ENCODE data around the gene PEDS1.
"Not testable (repeated sequence)": the region's sequence is repeated elsewhere in the genome, so short reads cannot be mapped to it uniquely, and the experiment has no call there.

Gene PEDS1

DNA sequence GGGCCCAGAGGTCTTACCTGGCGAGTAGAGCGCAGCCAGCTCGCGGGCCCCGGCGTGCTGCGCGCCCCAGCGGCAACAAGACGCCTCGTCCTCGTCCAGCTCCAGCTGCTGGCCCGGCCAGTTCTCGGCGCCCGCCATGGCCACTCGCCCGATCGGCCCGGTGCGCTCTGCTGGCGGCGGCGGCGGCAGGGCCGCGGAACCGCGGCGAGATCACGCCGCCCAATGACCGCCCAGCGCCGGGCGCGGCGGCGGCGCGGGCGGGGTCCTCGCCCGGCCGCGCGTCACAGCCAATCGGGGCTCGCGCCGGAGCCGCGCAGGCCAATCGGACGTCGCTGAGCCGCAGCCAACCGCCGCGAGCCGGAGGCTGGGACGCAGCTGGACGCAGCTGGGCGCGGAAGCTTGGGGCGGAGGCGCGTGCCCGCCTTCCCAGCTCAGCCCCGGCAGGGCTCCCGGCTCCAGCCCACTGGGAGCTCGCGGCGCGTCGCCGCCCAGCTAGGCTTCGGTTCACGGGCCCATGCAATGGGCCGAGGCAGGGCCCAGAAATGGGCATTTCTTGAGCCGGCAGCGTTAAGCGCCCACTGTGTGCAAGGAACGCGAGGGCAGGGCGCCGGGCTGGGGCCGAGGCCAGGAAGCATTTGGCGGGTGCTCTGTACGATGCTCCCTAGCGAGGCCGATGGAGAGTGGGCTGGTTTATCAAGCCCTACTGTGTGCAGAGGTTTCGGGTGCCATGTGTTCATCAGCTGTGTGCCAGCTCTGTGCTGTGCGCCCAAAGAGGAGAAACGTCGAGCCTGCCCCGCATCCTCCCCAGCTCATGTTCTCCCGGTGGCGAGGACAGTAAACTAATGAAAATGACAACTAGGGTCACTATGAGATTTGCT is at the start of gene PEDS1:
Gene PEDS1 (minus strand): TSS at position 224 of the 878 bp plus-strand sequence. CDS start 86 bp downstream, at position 138.
- Histone ChIP-seq H2AFZ (ENCODE audit: low read depth, low read length) (peak within 1 kb of the TSS; percentile 41), H3K4me3 (ENCODE audit: low read length) (peak within 1 kb of the TSS; percentile 71), H3K4me1 (ENCODE audit: insufficient read depth, low read length) (peaks cover 20% of the 10 kb centered on the region), H3K36me3 (ENCODE audit: insufficient read depth, low read length) (peaks cover 8% of the 10 kb centered on the region), H3K27me3 (ENCODE audit: insufficient read depth, low read length) (no peaks in the 10 kb centered on the region), H3K9me3 (ENCODE audit: low read length) (no peaks in the 10 kb centered on the region)

DNA sequence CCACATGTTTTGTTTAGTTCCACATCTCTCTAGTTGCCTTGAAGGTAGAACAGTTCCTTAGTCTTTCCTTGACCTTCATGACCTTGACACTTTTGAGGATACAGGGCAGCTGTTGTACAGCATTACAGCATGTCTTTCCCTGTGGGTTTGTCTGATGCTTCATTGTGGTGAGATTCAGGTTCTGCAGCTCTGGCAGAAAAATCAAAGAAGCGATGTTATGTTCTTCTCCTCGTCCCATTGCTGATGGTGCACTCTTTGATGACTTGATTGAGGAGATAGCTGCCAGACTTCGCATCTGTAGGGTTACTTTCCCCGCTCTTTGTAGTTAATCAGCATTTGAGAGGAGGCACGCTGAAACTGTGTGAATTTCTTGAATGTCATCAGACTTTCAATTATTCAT is 49.2 kb upstream of the PEDS1 start:
- Histone ChIP-seq H3K27me3 (ENCODE audit: insufficient read depth, low read length) (no peaks in the 10 kb centered on the region), H3K36me3 (ENCODE audit: insufficient read depth, low read length) (no peaks in the 10 kb centered on the region), H3K4me3 (ENCODE audit: low read length) (no peak overlapping the region), H3K9me3 (ENCODE audit: low read length) (peaks cover 4% of the 10 kb centered on the region), H3K4me1 (ENCODE audit: insufficient read depth, low read length) (peaks cover 2% of the 10 kb centered on the region), H2AFZ (ENCODE audit: low read depth, low read length) (no peak overlapping the region)

- H3K36me3 ChIP-seq (ENCODE audit: insufficient read depth, low read length); H3K27me3 ChIP-seq (ENCODE audit: insufficient read depth, low read length); H3K9me3 ChIP-seq (ENCODE audit: low read length); H2AFZ ChIP-seq (ENCODE audit: low read depth, low read length); H3K4me3 ChIP-seq (ENCODE audit: low read length); H3K4me1 ChIP-seq (ENCODE audit: insufficient read depth, low read length): not testable (repeated sequence)
Measured at GRCh38 chr20:50201710-50202109, 48.2 kb upstream of the PEDS1 start.

DNA sequence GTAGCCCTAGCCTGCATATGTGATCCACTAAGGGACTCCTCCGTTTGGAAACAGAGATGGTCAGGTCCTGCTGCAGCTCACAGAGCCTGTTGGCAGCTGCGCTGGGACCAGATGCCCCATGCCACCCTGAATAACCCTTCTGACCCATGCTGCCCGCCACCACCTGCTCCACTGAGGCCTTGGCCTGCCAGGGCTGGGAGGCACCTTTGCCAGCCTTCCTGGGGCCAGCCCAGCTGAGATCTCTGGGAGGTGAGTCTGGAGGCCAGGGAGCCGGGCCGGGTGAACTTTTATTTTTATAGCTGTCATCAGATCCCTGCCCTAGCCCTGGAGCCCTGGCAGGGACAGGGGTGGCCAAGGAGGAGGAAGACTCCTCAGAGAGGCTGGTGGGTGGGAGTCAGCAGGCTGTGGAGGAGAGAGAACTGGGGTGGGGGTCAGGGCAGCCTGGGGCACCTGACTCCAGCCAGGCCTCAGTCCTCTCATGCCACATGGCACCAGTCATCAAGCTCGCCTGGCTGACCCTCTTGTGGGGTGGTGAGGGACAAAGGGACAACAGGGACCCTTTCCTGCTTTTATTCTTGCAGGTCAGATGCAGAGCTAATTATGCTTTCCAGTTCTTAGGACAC is 47.1 kb upstream of the PEDS1 start:
- Histone ChIP-seq H3K27me3 (ENCODE audit: insufficient read depth, low read length) (no peaks in the 10 kb centered on the region), H2AFZ (ENCODE audit: low read depth, low read length) (no peak overlapping the region), H3K4me1 (ENCODE audit: insufficient read depth, low read length) (peaks cover 2% of the 10 kb centered on the region), H3K9me3 (ENCODE audit: low read length) (peaks cover 4% of the 10 kb centered on the region), H3K4me3 (ENCODE audit: low read length) (no peak overlapping the region), H3K36me3 (ENCODE audit: insufficient read depth, low read length) (no peaks in the 10 kb centered on the region)

DNA sequence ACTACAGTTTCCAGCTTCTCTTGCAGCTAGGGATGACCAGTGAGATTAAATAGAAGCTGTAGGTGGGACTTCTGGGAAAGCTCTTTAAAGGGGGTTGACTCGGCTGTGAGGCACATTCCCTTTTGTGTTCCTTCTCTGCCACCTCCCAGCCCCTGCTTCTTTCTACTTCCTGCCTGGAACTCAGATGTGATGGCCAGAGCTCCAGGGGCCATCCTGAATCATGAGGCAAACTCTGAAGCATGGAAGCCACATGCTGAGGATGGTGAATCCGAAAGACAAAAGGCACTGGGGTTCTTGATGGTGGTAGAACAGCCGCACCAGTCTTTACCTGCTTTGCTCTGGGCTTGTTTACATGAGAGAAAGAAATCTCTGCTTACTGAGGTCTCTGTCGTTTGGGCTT is 46.2 kb upstream of the PEDS1 start:
- Histone ChIP-seq H2AFZ (ENCODE audit: low read depth, low read length) (no peak overlapping the region), H3K4me3 (ENCODE audit: low read length) (no peak overlapping the region), H3K9me3 (ENCODE audit: low read length) (peaks cover 4% of the 10 kb centered on the region), H3K36me3 (ENCODE audit: insufficient read depth, low read length) (no peaks in the 10 kb centered on the region), H3K4me1 (ENCODE audit: insufficient read depth, low read length) (peaks cover 2% of the 10 kb centered on the region), H3K27me3 (ENCODE audit: insufficient read depth, low read length) (no peaks in the 10 kb centered on the region)

DNA sequence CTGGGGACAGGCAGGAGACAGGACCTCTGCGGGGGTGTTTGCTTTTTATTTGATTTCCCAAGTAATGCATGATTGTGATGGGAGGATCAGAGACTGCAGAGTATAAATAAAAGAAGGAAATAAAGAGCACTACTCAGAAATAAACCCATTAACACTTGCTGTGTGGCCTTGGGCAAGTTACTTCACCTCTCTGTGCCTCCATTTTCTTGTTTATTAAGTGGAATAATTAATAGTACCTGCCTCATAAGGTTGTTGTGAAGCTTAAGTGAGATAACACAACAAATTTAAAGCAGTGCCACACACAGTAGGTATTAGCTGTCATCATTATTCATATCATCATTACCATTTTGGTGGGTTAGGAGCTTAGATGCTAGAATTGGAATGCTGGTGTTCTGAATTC is 45.2 kb upstream of the PEDS1 start:
- Histone ChIP-seq H3K9me3 (ENCODE audit: low read length) (no peaks in the 10 kb centered on the region), H2AFZ (ENCODE audit: low read depth, low read length) (no peak overlapping the region), H3K36me3 (ENCODE audit: insufficient read depth, low read length) (no peaks in the 10 kb centered on the region), H3K4me3 (ENCODE audit: low read length) (no peak overlapping the region), H3K27me3 (ENCODE audit: insufficient read depth, low read length) (no peaks in the 10 kb centered on the region), H3K4me1 (ENCODE audit: insufficient read depth, low read length) (peaks cover 2% of the 10 kb centered on the region)

DNA sequence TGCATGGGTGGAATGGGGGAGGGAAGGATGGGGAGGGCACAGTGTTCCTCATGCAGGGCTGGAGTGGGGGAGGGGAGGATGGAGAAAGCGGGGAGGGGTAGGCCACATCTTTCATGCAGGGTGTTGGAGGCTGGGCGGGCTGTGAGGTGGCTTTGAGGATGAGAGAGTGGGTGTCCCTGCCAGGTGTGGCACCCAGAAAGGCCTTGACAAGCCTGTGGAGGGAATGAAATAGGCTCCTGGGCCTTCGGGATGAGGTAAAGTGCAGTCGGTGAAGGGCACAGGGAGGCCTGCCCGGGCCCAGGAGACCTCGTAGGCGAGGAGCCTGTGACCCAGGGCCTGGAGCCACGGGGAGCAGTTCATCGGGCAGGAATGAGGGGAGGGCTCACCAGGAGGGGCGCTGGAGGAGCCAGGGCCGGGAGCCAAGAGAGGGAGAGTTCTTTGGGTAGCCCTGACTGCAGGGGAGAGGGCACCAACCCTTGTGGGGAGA is 44.7 kb upstream of the PEDS1 start:
- H2AFZ ChIP-seq (ENCODE audit: low read depth, low read length): no peak overlapping the region
- H3K4me1 ChIP-seq (ENCODE audit: insufficient read depth, low read length): peaks cover 4% of the 10 kb centered on the region
- no peaks in the 10 kb centered on the region for H3K36me3 ChIP-seq (ENCODE audit: insufficient read depth, low read length)

DNA sequence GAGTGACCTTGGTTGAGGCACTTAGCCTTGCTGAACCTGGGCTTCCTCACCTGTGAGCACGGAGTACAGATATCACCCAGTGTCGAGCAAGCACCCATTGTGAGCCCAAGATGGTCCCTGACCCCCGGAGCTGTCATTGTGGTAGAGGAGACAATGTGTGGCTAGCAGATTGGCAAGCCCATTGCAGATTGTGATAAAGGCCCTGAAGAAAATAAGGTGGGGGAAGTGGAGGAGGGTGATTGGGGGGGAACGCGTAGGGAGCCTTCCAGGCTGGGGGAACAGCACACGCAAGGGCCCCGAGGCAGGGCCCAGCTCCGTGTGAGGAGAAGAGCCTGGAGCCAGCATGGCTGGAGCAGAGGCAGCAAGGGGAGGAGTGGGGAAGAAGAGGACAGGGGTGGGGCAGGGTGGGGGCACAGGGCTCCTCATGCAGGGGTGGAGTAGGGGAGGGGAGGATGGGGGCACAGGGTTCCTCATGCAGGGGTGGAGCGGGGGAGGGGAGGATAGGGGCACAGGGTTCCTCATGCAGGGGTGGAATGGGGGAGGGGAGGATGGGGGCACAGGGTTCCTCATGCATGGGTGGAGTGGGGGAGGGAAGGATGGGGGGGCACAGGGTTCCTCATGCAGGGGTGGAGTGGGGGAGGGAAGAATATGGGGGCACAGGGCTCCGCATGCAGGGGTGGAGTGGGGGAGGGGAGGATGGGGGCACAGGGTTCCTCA is 44.1 kb upstream of the PEDS1 start:
- H3K27me3 ChIP-seq (ENCODE audit: insufficient read depth, low read length): no peaks in the 10 kb centered on the region
- H3K9me3 ChIP-seq (ENCODE audit: low read length): no peaks in the 10 kb centered on the region
- no peak overlapping the region for H2AFZ ChIP-seq (ENCODE audit: low read depth, low read length)
- no peaks in the 10 kb centered on the region for H3K36me3 ChIP-seq (ENCODE audit: insufficient read depth, low read length)
- H3K4me3 ChIP-seq (ENCODE audit: low read length): no peak overlapping the region
- peaks cover 9% of the 10 kb centered on the region for H3K4me1 ChIP-seq (ENCODE audit: insufficient read depth, low read length)

More for the DNA sequence above, 44.7 kb upstream of the PEDS1 start:
- no peak overlapping the region for H3K4me3 ChIP-seq (ENCODE audit: low read length)
- H3K27me3 ChIP-seq (ENCODE audit: insufficient read depth, low read length): no peaks in the 10 kb centered on the region
- H3K9me3 ChIP-seq (ENCODE audit: low read length): no peaks in the 10 kb centered on the region

GRCh38 chr20:50196896-50197295 is 43.4 kb upstream of the PEDS1 start:
- no peak overlapping the region for H3K4me3 ChIP-seq (ENCODE audit: low read length)
- no peak overlapping the region for H2AFZ ChIP-seq (ENCODE audit: low read depth, low read length)
- H3K9me3 ChIP-seq (ENCODE audit: low read length): no peaks in the 10 kb centered on the region
- no peaks in the 10 kb centered on the region for H3K36me3 ChIP-seq (ENCODE audit: insufficient read depth, low read length)
- peaks cover 11% of the 10 kb centered on the region for H3K4me1 ChIP-seq (ENCODE audit: insufficient read depth, low read length)
- H3K27me3 ChIP-seq (ENCODE audit: insufficient read depth, low read length): no peaks in the 10 kb centered on the region

GRCh38 chr20:50196248-50196647 is 42.7 kb upstream of the PEDS1 start:
- Histone ChIP-seq H3K4me1 (ENCODE audit: insufficient read depth, low read length) (peaks cover 11% of the 10 kb centered on the region), H2AFZ (ENCODE audit: low read depth, low read length) (no peak overlapping the region), H3K36me3 (ENCODE audit: insufficient read depth, low read length) (no peaks in the 10 kb centered on the region), H3K27me3 (ENCODE audit: insufficient read depth, low read length) (no peaks in the 10 kb centered on the region), H3K9me3 (ENCODE audit: low read length) (no peaks in the 10 kb centered on the region), H3K4me3 (ENCODE audit: low read length) (no peak overlapping the region)

GRCh38 chr20:50195524-50196120 is 42.1 kb upstream of the PEDS1 start:
- Histone ChIP-seq H3K36me3 (ENCODE audit: insufficient read depth, low read length) (no peaks in the 10 kb centered on the region), H3K9me3 (ENCODE audit: low read length) (no peaks in the 10 kb centered on the region), H3K27me3 (ENCODE audit: insufficient read depth, low read length) (no peaks in the 10 kb centered on the region), H3K4me3 (ENCODE audit: low read length) (no peak overlapping the region), H2AFZ (ENCODE audit: low read depth, low read length) (no peak overlapping the region), H3K4me1 (ENCODE audit: insufficient read depth, low read length) (peaks cover 9% of the 10 kb centered on the region)

DNA sequence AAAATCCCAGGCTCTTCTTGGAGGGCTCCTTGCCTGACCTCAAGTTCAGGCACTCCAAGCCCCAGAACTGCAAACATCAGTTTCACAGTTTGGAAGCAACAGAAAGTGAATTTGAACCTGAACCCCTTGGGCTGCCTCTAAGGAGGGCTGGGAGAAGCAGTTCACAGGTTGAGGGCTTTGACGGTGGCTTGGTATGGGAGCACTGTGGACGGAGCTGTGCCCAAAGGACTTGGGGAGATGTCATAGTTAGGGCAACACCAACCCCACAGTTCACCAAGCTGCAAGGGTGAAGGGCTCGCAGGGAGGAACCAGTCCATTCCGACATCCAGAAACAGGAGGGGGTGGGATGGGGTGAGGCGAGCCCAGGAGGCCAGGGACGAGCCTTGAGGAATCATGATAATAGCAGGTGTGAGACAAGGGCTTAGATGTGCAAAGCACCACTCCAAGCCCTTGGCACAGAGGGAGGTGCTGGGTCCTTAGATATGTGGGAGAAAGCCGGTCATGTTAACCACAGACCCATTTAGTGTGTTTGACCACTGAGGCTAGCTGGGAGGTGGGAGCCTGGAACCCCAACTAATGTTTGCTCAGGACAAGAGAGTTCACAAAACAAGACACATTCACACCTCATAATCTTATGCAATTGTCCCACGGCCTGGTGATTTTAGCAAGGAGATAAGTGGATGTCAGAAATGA is 41.5 kb upstream of the PEDS1 start:
- Histone ChIP-seq H2AFZ (ENCODE audit: low read depth, low read length) (no peak overlapping the region), H3K9me3 (ENCODE audit: low read length) (no peaks in the 10 kb centered on the region), H3K27me3 (ENCODE audit: insufficient read depth, low read length) (no peaks in the 10 kb centered on the region), H3K4me3 (ENCODE audit: low read length) (no peak overlapping the region), H3K4me1 (ENCODE audit: insufficient read depth, low read length) (peaks cover 9% of the 10 kb centered on the region), H3K36me3 (ENCODE audit: insufficient read depth, low read length) (no peaks in the 10 kb centered on the region)

All from neuron (in vitro differentiated cells).